T-cell (primary cell): ENCODE measurements around the gene E2F1. TPM values are rescaled to one million over a fixed set of nuclear protein-coding genes. Genes with fewer than 3 reads are reported as not detected.

ENCODE experiments used
- ATAC-seq, 4 experiments: fragments of 200-7000 bp in 3 of 4; fragments of 150-1000 bp in 1 of 4; cut with Tn5 transposase; replicated peaks in 1 of 4; 1 replicate in 3 of 4; 2 replicates in 1 of 4; pipeline ENCODE4 v1.10.0; 2021; ENCODE audit warnings: moderate library complexity in 3 of 4, mild to moderate bottlenecking in 2 of 4, moderate number of reproducible peaks in 1 of 4
- CTCF ChIA-PET, 2 donors: fragments of 300-600 bp; sonication (Branson Sonifier 250); formaldehyde crosslinking; loops; one replicate each; lab custom pipeline; 2022; ENCODE audit warnings: antibody characterized with exemption in 2 of 2; lab: Charles Lee
- POLR2A ChIA-PET, 2 donors: fragments of 300-600 bp; sonication (Branson Sonifier 250); formaldehyde crosslinking; loops; one replicate each; lab custom pipeline; 2022; ENCODE audit warnings: antibody characterized with exemption in 2 of 2; lab: Charles Lee
- DNase-seq, 35 experiments: peaks; one replicate each; pipeline versions ENCODE4 v3.0.0 to v3.0.0-alpha.2; 2013 to 2023
- H3K27ac ChIP-seq: one replicate; pipeline ENCODE4 v1.5.1; 2013; ENCODE audit warnings: low read length
- H3K27me3 ChIP-seq, 2 experiments: replicated peaks in 1 of 2; 1 replicate in 1 of 2; 2 replicates in 1 of 2; pipeline versions ENCODE4 v1.6.1 to v1.7.0; 2013; ENCODE audit warnings: low read length in 1 of 2, mixed read lengths in 1 of 2; ENCODE audit not compliant: control insufficient read depth in 2 of 2, insufficient read depth in 2 of 2; ENCODE audit errors: extremely low read depth in 1 of 2
- H3K36me3 ChIP-seq, 2 donors: 1 replicate in 1 of 2; 2 replicates in 1 of 2; pipeline versions ENCODE4 v1.6.1 to v1.7.0; 2013; ENCODE audit warnings: low read length in 1 of 2; ENCODE audit not compliant: control insufficient read depth in 2 of 2, insufficient read depth in 1 of 2; ENCODE audit errors: extremely low read depth in 1 of 2
- H3K4me1 ChIP-seq, 2 experiments: 1 replicate in 1 of 2; 2 replicates in 1 of 2; pipeline versions ENCODE4 v1.6.1 to v1.7.0; 2013; ENCODE audit warnings: low read length in 2 of 2, mixed read lengths in 1 of 2; ENCODE audit not compliant: insufficient read depth in 2 of 2, control insufficient read depth in 1 of 2; ENCODE audit errors: extremely low read depth in 1 of 2
- H3K4me3 ChIP-seq, 2 donors: 1 replicate in 1 of 2; 2 replicates in 1 of 2; pipeline versions ENCODE4 v1.5.1 to v1.7.0; 2013; ENCODE audit warnings: mild to moderate bottlenecking in 2 of 2, low read length in 1 of 2, moderate library complexity in 1 of 2; ENCODE audit not compliant: control insufficient read depth in 1 of 2; ENCODE audit errors: extremely low read depth in 1 of 2
- H3K9me3 ChIP-seq: 2 replicates; pipeline ENCODE4 v1.7.0; 2013
- H3K27ac Mint-ChIP-seq, 2 donors: one replicate each; pipeline ENCODE4 v1.8.0; 2020 to 2021; ENCODE audit warnings: mild to moderate bottlenecking in 2 of 2, mixed read lengths in 2 of 2
- H3K27me3 Mint-ChIP-seq, 2 donors: one replicate each; pipeline ENCODE4 v1.8.0; 2021 to 2022; ENCODE audit warnings: mixed read lengths in 2 of 2
- H3K36me3 Mint-ChIP-seq: one replicate; pipeline ENCODE4 v1.8.0; 2021; ENCODE audit warnings: mixed read lengths
- H3K4me1 Mint-ChIP-seq, 3 donors: one replicate each; pipeline ENCODE4 v1.8.0; 2020 to 2022; ENCODE audit warnings: mixed read lengths in 3 of 3, mild to moderate bottlenecking in 1 of 3
- H3K4me3 Mint-ChIP-seq, 3 donors: one replicate each; pipeline ENCODE4 v1.8.0; 2020 to 2022; ENCODE audit warnings: mild to moderate bottlenecking in 3 of 3, mixed read lengths in 3 of 3, moderate library complexity in 3 of 3
- H3K9me3 Mint-ChIP-seq, 3 donors: one replicate each; pipeline ENCODE4 v1.8.0; 2020 to 2022; ENCODE audit warnings: mixed read lengths in 3 of 3
- WGBS: methylation state at CpG from one replicate; pipeline ENCODE4 v1.1.5; 2013; ENCODE audit warnings: missing lambda C conversion rate; ENCODE audit not compliant: insufficient coverage; 5-methylcytosine and 5-hydroxymethylcytosine counted together
- total RNA-seq, 35 experiments: library from RNA in 6 of 35; stranded (reverse) in 6 of 35; fragments of 120-200 nt in 1 of 35; gene quantifications; one replicate each; pipeline versions ENCODE4 v1.2.1 to v1.2.4 and lab custom pipeline; 2013 to 2026

E2F1 gene
- total RNA-seq, 5 donors from 2014 or later (not counting 1 experiment from before 2014, with no cell fraction given), result 1.8 to 7.4 (median 4.6) TPM

- no peak overlapping the region for H3K27ac ChIP-seq
Measured at GRCh38 chr20:33653218-33653899, 32.8 kb downstream of the E2F1 start.

GRCh38 chr20:33651562-33652048, 34.6 kb downstream of the E2F1 start:
- H3K9me3 Mint-ChIP-seq, result no peaks in the 10 kb centered on the region
- H3K4me1 Mint-ChIP-seq, result peaks cover 9 to 23% (median 11%) of the 10 kb centered on the region in 3 donors
- Histone ChIP-seq H3K4me1 (peaks cover 0 to 23% of the 10 kb centered on the region in 2 experiments), H3K27me3 (peaks cover 0 to 8% of the 10 kb centered on the region in 2 experiments), H3K9me3 (no peaks in the 10 kb centered on the region), H3K4me3 (no peak overlapping the region), H3K27ac (no peak overlapping the region), H3K36me3 (no peaks in the 10 kb centered on the region)
- CTCF ChIA-PET, result interaction anchor here in 1 of 2 donors (1.4 kb wide), 1 partner anchor 17 kb away, joined by 3 read pairs; no protein-coding TSS in a partner anchor
- 81% methylated on average over 9 of the region's 13 CpGs for WGBS
- peaks cover 0 to 2% of the 10 kb centered on the region in 2 donors for H3K27me3 Mint-ChIP-seq
- no peak overlapping the region for H3K4me3 Mint-ChIP-seq
- no peak for DNase-seq
- no peak for ATAC-seq
- H3K36me3 Mint-ChIP-seq, result no peaks in the 10 kb centered on the region
- H3K27ac Mint-ChIP-seq, result no peak overlapping the region
- POLR2A ChIA-PET, result no interaction called here

More at GRCh38 chr20:33653218-33653899, 32.8 kb downstream of the E2F1 start:
- CTCF ChIA-PET, result interaction anchor here in 1 of 2 donors (0.6 kb wide), 1 partner anchor 270 kb away, joined by 3 read pairs; no protein-coding TSS in a partner anchor
- Histone ChIP-seq H3K36me3 (peaks cover 0 to 3% of the 10 kb centered on the region in 2 donors), H3K4me3 (no peak overlapping the region), H3K4me1 (peaks cover 0 to 8% of the 10 kb centered on the region in 2 experiments), H3K27me3 (peaks cover 0 to 8% of the 10 kb centered on the region in 2 experiments), H3K9me3 (no peaks in the 10 kb centered on the region)
- no peak overlapping the region for H3K27ac Mint-ChIP-seq
- POLR2A ChIA-PET, result no interaction called here
- WGBS, result 74% methylated on average over 14 of the region's 16 CpGs
- no peaks in the 10 kb centered on the region for H3K9me3 Mint-ChIP-seq
- DNase-seq (peak in 18 of 35 experiments; percentile 13 to 64 (median 30)), ATAC-seq (peak; percentile 56 to 75 (median 63))
- no peak overlapping the region for H3K4me3 Mint-ChIP-seq
- peaks cover 0 to 2% of the 10 kb centered on the region in 2 donors for H3K27me3 Mint-ChIP-seq
- H3K36me3 Mint-ChIP-seq, result no peaks in the 10 kb centered on the region
- peaks cover 4 to 10% (median 6%) of the 10 kb centered on the region in 3 donors for H3K4me1 Mint-ChIP-seq

- POLR2A ChIA-PET, result no interaction called here
- no peak for ATAC-seq
- no peak for DNase-seq
Measured at GRCh38 chr20:33650753-33651561, 35.2 kb downstream of the E2F1 start.

GRCh38 chr20:33650111-33650752, 36.0 kb downstream of the E2F1 start:
- Histone ChIP-seq H3K36me3 (peaks cover 0 to 5% of the 10 kb centered on the region in 2 donors), H3K27ac (no peak overlapping the region), H3K4me1 (peaks cover 0 to 23% of the 10 kb centered on the region in 2 experiments), H3K9me3 (no peaks in the 10 kb centered on the region), H3K4me3 (no peak overlapping the region), H3K27me3 (peaks cover 0 to 8% of the 10 kb centered on the region in 2 experiments)
- POLR2A ChIA-PET, result no interaction called here
- WGBS, result 94% methylated on average over 6 of the region's 11 CpGs
- CTCF ChIA-PET, result no interaction called here
- Mint-ChIP-seq H3K27me3 (peaks cover 0 to 2% of the 10 kb centered on the region in 2 donors), H3K27ac (no peak overlapping the region), H3K36me3 (peaks cover 6% of the 10 kb centered on the region), H3K4me1 (peaks cover 9 to 23% (median 11%) of the 10 kb centered on the region in 3 donors), H3K9me3 (no peaks in the 10 kb centered on the region), H3K4me3 (no peak overlapping the region)
- DNase-seq (no peak), ATAC-seq (no peak)

More at GRCh38 chr20:33650753-33651561, 35.2 kb downstream of the E2F1 start:
- CTCF ChIA-PET, result no interaction called here
- Histone ChIP-seq H3K9me3 (no peaks in the 10 kb centered on the region), H3K4me1 (peaks cover 0 to 23% of the 10 kb centered on the region in 2 experiments), H3K27ac (no peak overlapping the region), H3K36me3 (no peaks in the 10 kb centered on the region), H3K4me3 (no peak overlapping the region), H3K27me3 (peaks cover 0 to 8% of the 10 kb centered on the region in 2 experiments)
- H3K4me3 Mint-ChIP-seq, result no peak overlapping the region
- no peak overlapping the region for H3K27ac Mint-ChIP-seq
- H3K4me1 Mint-ChIP-seq, result peaks cover 9 to 23% (median 11%) of the 10 kb centered on the region in 3 donors
- no peaks in the 10 kb centered on the region for H3K36me3 Mint-ChIP-seq
- peaks cover 0 to 2% of the 10 kb centered on the region in 2 donors for H3K27me3 Mint-ChIP-seq
- WGBS, result 92% methylated on average over 2 of the region's 10 CpGs
- H3K9me3 Mint-ChIP-seq, result no peaks in the 10 kb centered on the region

GRCh38 chr20:33649201-33649681, 36.9 kb downstream of the E2F1 start:
- H3K9me3 ChIP-seq, result no peaks in the 10 kb centered on the region
- Mint-ChIP-seq H3K9me3 (no peaks in the 10 kb centered on the region), H3K36me3 (peaks cover 15% of the 10 kb centered on the region), H3K27ac (no peak overlapping the region), H3K4me3 (no peak overlapping the region), H3K27me3 (no peaks in the 10 kb centered on the region), H3K4me1 (peaks cover 9 to 23% (median 11%) of the 10 kb centered on the region in 3 donors)
- ATAC-seq (no peak), DNase-seq (no peak)
- H3K4me1 ChIP-seq, result peaks cover 0 to 23% of the 10 kb centered on the region in 2 experiments
- no peak overlapping the region for H3K27ac ChIP-seq
- peaks cover 0 to 15% of the 10 kb centered on the region in 2 donors for H3K36me3 ChIP-seq
- peaks cover 0 to 6% of the 10 kb centered on the region in 2 experiments for H3K27me3 ChIP-seq
- H3K4me3 ChIP-seq, result no peak overlapping the region
- WGBS, result 87% methylated on average over 14 of the region's 19 CpGs
- ChIA-PET CTCF (no interaction called here), POLR2A (no interaction called here)
